GM23338 (cell line): ENCODE data around the gene KLHL17. TPM values are rescaled to one million over a fixed set of nuclear protein-coding genes. Genes with fewer than 3 reads are reported as not detected.

Experiments
- ATAC-seq: fragments of 200-7000 bp; cut with Tn5 transposase; 3 replicates; pipeline ENCODE4 v1.9.1; 2020
- DNase-seq: peaks from one replicate; pipeline ENCODE4 v3.0.0-alpha.2; 2015; ENCODE audit warnings: low spot score
- H2AFZ ChIP-seq: fragments of 200-600 bp; sonication (generic); 2 replicates; pipeline ENCODE4 v1.8.0; 2016; ENCODE audit warnings: antibody characterized with exemption, mild to moderate bottlenecking, moderate library complexity
- H3F3A ChIP-seq: fragments of 200-600 bp; sonication (generic); replicated peaks from 2 replicates; pipeline ENCODE4 v1.8.0; 2017; ENCODE audit warnings: antibody characterized with exemption, mixed run types, low read depth
- H3K27ac ChIP-seq: fragments of 200-600 bp; sonication (generic); 2 replicates; pipeline ENCODE4 v1.6.1; 2016; ENCODE audit warnings: low read depth
- H3K27me3 ChIP-seq: fragments of 200-600 bp; sonication (generic); 2 replicates; pipeline ENCODE4 v1.8.0; 2016; ENCODE audit warnings: mild to moderate bottlenecking, mixed run types, moderate library complexity; ENCODE audit not compliant: insufficient read depth
- H3K36me3 ChIP-seq: fragments of 200-600 bp; sonication (generic); 2 replicates; pipeline ENCODE4 v1.8.0; 2016; ENCODE audit warnings: mild to moderate bottlenecking; ENCODE audit not compliant: insufficient read depth
- H3K4me1 ChIP-seq: fragments of 200-600 bp; sonication (generic); 2 replicates; pipeline ENCODE4 v1.8.0; 2016; ENCODE audit warnings: mild to moderate bottlenecking, moderate library complexity; ENCODE audit not compliant: insufficient read depth
- H3K4me2 ChIP-seq: fragments of 200-600 bp; sonication (generic); 2 replicates; pipeline ENCODE4 v1.7.1; 2017; ENCODE audit warnings: mixed run types
- H3K4me3 ChIP-seq: fragments of 200-600 bp; sonication (generic); 2 replicates; pipeline ENCODE4 v1.6.1; 2016; ENCODE audit warnings: mixed run types
- H3K79me2 ChIP-seq: fragments of 200-600 bp; sonication (generic); replicated peaks from 2 replicates; pipeline ENCODE4 v1.8.0; 2017; ENCODE audit warnings: mild to moderate bottlenecking; ENCODE audit not compliant: insufficient read depth
- H3K9me2 ChIP-seq: fragments of 200-600 bp; sonication (generic); 2 replicates; pipeline ENCODE4 v1.8.0; 2017; ENCODE audit not compliant: insufficient read depth
- H4K20me1 ChIP-seq: fragments of 200-600 bp; sonication (generic); replicated peaks from 2 replicates; pipeline ENCODE4 v1.8.0; 2017; ENCODE audit warnings: mild to moderate bottlenecking; ENCODE audit not compliant: insufficient read depth
- H3K27ac Mint-ChIP-seq: 2 replicates; pipeline ENCODE4 v1.8.0; 2020; ENCODE audit warnings: inconsistent platforms, mild to moderate bottlenecking, moderate library complexity, mixed read lengths
- H3K27me3 Mint-ChIP-seq: 3 replicates; pipeline ENCODE4 v1.8.0; 2022; ENCODE audit warnings: low read depth, mild to moderate bottlenecking, moderate library complexity, mixed read lengths, inconsistent platforms; ENCODE audit not compliant: insufficient read depth, poor library complexity
- H3K36me3 Mint-ChIP-seq: 3 replicates; pipeline ENCODE4 v1.8.0; 2021; ENCODE audit warnings: low read depth, mild to moderate bottlenecking, inconsistent platforms, moderate library complexity, mixed read lengths
- H3K4me1 Mint-ChIP-seq: 3 replicates; pipeline ENCODE4 v1.8.0; 2020; ENCODE audit warnings: mild to moderate bottlenecking, inconsistent platforms, mixed read lengths
- H3K4me3 Mint-ChIP-seq: 3 replicates; pipeline ENCODE4 v1.8.0; 2021; ENCODE audit warnings: moderate library complexity, mild to moderate bottlenecking, inconsistent platforms, mixed read lengths
- H3K9me3 Mint-ChIP-seq: 3 replicates; pipeline ENCODE4 v1.8.0; 2020; ENCODE audit warnings: moderate library complexity, mild to moderate bottlenecking, inconsistent platforms, mixed read lengths
- CREB1 ChIP-seq: fragments of 250-450 bp; sonication (Bioruptor Pico); IDR thresholded peaks from 2 replicates; pipeline ENCODE4 v1.5.0; 2020; ENCODE audit warnings: low read depth, mild to moderate bottlenecking, moderate library complexity
- ETS1 ChIP-seq: IDR thresholded peaks from 2 replicates; pipeline ENCODE4 v1.6.1; 2016; ENCODE audit warnings: antibody characterized with exemption
- EZH2phosphoT487 ChIP-seq: fragments of 200-600 bp; sonication (generic); IDR thresholded peaks from one replicate; pipeline ENCODE4 v1.8.1; 2018; ENCODE audit warnings: antibody characterized with exemption; ENCODE audit not compliant: unreplicated experiment
- JUNB ChIP-seq: IDR thresholded peaks from one replicate; pipeline ENCODE4 v1.6.1; 2016; ENCODE audit warnings: antibody characterized with exemption; ENCODE audit not compliant: unreplicated experiment
- STAT1 ChIP-seq: IDR thresholded peaks from one replicate; pipeline ENCODE4 v1.6.1; 2016; ENCODE audit warnings: antibody characterized with exemption; ENCODE audit not compliant: unreplicated experiment
- ZNF331 ChIP-seq: fragments of 250-450 bp; sonication (Bioruptor Pico); IDR thresholded peaks from 2 replicates; pipeline ENCODE4 v1.5.0; 2020; ENCODE audit warnings: low read depth, mild to moderate bottlenecking, moderate library complexity
- polyA plus RNA-seq: library from polyadenylated mRNA; unstranded; fragments of >200 nt; fragmentation: Nextera tagmentation; extraction: Ambion mirVana; gene quantifications from 2 replicates; pipeline ENCODE4 v1.2.1, GENCODE V29; 2016
- total RNA-seq: library from RNA; depleted of rRNA; stranded (reverse); fragments of >200 nt; shearing (Covaris generic); gene quantifications from 2 replicates; pipeline ENCODE4 v1.2.3, GENCODE V29; 2014
- TF ChIP-seq, protein P1 (sequence below): fragments of 250-450 bp; sonication (Bioruptor Pico); IDR thresholded peaks from 2 replicates; pipeline ENCODE4 v1.5.0; 2020; ENCODE audit warnings: mild to moderate bottlenecking, moderate library complexity
- TF ChIP-seq, protein P2 (sequence below), 2 experiments: fragments of 200-600 bp in 1 of 2; sonication (generic) in 1 of 2; conservative IDR thresholded peaks; 2 replicates each; pipeline versions ENCODE4 v1.5.1 to v1.6.1; 2016 to 2017; ENCODE audit warnings: antibody characterized with exemption in 2 of 2, low read depth in 2 of 2, mild to moderate bottlenecking in 2 of 2, moderate library complexity in 1 of 2

Gene KLHL17
- total and polyA plus RNA-seq, 2 experiments from 2014 or later = 16.5 to 37.1 TPM

DNA sequence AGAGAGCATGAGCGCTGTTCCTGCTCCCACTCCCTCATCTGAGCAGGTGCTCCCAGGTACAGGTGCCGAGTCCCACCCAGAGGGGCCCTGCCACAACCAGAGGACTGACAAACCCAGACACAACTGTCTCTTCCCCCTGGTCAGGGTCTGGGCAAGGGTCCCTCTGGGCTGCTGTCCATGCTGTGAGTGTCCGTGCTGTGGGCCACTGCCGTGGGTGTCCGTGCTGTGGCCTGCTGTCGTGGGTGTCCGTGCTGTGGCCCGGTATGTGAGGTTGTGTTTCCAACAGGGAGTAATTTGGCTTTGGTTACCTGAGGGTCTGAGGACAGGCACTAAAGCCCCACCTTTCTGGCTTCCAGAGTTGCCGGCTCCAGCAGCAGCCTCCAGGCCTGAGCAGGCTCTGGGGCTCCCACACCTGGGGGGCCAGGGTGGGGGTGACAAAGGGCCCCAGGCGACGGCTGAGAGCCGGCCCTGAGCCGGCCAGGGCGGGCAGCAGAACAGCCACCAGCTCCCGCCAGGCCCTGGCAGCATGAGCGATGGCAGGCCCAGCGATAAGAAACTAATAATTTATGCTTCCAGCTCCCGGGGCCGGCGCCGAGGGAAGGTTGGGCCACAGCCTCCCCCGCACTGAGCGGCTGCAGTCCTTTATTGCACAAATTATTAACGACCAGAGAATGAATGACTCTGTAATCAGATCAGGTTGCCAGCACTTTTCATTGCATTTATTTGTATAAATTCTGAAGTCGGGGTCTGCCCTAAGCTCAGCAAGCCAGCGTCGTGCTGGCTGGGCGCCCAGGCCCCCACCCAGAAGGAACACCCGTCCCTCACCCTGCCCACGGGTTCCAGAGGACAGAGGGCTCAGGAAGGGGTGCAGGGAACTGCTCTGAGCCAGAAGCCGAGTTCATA is 44.0 kb upstream of the KLHL17 start:
- Histone ChIP-seq H3K4me3 (no peak overlapping the region), H3K9me2 (no peaks in the 10 kb centered on the region), H3K36me3 (no peaks in the 10 kb centered on the region), H3K27ac (no peak overlapping the region), H3K4me2 (no peak overlapping the region), H3K27me3 (peaks cover 79% of the 10 kb centered on the region), H4K20me1 (no peaks in the 10 kb centered on the region), H3K79me2 (no peaks in the 10 kb centered on the region), H3K4me1 (peaks cover 6% of the 10 kb centered on the region; the same call in 1 of the 2 replicates), H2AFZ (no peak overlapping the region), H3F3A (no peaks in the 10 kb centered on the region)
- no peak for ATAC-seq
- TF ChIP-seq STAT1 = no peak
- TF ChIP-seq ZNF331 (CRISPR knock-in tag) = no peak
- TF ChIP-seq, protein P1, sequence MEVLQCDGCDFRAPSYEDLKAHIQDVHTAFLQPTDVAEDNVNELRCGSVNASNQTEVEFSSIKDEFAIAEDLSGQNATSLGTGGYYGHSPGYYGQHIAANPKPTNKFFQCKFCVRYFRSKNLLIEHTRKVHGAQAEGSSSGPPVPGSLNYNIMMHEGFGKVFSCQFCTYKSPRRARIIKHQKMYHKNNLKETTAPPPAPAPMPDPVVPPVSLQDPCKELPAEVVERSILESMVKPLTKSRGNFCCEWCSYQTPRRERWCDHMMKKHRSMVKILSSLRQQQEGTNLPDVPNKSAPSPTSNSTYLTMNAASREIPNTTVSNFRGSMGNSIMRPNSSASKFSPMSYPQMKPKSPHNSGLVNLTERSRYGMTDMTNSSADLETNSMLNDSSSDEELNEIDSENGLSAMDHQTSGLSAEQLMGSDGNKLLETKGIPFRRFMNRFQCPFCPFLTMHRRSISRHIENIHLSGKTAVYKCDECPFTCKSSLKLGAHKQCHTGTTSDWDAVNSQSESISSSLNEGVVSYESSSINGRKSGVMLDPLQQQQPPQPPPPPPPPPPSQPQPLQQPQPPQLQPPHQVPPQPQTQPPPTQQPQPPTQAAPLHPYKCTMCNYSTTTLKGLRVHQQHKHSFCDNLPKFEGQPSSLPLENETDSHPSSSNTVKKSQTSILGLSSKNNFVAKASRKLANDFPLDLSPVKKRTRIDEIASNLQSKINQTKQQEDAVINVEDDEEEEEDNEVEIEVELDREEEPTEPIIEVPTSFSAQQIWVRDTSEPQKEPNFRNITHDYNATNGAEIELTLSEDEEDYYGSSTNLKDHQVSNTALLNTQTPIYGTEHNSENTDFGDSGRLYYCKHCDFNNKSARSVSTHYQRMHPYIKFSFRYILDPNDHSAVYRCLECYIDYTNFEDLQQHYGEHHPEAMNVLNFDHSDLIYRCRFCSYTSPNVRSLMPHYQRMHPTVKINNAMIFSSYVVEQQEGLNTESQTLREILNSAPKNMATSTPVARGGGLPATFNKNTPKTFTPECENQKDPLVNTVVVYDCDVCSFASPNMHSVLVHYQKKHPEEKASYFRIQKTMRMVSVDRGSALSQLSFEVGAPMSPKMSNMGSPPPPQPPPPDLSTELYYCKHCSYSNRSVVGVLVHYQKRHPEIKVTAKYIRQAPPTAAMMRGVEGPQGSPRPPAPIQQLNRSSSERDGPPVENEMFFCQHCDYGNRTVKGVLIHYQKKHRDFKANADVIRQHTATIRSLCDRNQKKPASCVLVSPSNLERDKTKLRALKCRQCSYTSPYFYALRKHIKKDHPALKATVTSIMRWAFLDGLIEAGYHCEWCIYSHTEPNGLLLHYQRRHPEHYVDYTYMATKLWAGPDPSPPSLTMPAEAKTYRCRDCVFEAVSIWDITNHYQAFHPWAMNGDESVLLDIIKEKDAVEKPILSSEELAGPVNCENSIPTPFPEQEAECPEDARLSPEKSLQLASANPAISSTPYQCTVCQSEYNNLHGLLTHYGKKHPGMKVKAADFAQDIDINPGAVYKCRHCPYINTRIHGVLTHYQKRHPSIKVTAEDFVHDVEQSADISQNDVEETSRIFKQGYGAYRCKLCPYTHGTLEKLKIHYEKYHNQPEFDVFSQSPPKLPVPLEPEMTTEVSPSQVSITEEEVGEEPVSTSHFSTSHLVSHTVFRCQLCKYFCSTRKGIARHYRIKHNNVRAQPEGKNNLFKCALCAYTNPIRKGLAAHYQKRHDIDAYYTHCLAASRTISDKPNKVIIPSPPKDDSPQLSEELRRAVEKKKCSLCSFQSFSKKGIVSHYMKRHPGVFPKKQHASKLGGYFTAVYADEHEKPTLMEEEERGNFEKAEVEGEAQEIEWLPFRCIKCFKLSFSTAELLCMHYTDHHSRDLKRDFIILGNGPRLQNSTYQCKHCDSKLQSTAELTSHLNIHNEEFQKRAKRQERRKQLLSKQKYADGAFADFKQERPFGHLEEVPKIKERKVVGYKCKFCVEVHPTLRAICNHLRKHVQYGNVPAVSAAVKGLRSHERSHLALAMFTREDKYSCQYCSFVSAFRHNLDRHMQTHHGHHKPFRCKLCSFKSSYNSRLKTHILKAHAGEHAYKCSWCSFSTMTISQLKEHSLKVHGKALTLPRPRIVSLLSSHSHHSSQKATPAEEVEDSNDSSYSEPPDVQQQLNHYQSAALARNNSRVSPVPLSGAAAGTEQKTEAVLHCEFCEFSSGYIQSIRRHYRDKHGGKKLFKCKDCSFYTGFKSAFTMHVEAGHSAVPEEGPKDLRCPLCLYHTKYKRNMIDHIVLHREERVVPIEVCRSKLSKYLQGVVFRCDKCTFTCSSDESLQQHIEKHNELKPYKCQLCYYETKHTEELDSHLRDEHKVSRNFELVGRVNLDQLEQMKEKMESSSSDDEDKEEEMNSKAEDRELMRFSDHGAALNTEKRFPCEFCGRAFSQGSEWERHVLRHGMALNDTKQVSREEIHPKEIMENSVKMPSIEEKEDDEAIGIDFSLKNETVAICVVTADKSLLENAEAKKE (CRISPR knock-in tag) = no peak
- no peak for TF ChIP-seq EZH2phosphoT487
- TF ChIP-seq, protein P2, sequence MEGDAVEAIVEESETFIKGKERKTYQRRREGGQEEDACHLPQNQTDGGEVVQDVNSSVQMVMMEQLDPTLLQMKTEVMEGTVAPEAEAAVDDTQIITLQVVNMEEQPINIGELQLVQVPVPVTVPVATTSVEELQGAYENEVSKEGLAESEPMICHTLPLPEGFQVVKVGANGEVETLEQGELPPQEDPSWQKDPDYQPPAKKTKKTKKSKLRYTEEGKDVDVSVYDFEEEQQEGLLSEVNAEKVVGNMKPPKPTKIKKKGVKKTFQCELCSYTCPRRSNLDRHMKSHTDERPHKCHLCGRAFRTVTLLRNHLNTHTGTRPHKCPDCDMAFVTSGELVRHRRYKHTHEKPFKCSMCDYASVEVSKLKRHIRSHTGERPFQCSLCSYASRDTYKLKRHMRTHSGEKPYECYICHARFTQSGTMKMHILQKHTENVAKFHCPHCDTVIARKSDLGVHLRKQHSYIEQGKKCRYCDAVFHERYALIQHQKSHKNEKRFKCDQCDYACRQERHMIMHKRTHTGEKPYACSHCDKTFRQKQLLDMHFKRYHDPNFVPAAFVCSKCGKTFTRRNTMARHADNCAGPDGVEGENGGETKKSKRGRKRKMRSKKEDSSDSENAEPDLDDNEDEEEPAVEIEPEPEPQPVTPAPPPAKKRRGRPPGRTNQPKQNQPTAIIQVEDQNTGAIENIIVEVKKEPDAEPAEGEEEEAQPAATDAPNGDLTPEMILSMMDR (conservative IDR thresholded peaks at IDR 0.05; ENCODE audit: low read depth in 2 of 2) = no peak
- TF ChIP-seq JUNB = no peak
- TF ChIP-seq ETS1 = no peak
- no peak for TF ChIP-seq CREB1 (CRISPR knock-in tag)
- no peaks in the 10 kb centered on the region for H3K36me3 Mint-ChIP-seq
- no peak overlapping the region for H3K4me3 Mint-ChIP-seq
- H3K27ac Mint-ChIP-seq = no peak overlapping the region
- H3K4me1 Mint-ChIP-seq = peaks cover 17% of the 10 kb centered on the region; the same call in 2 of the 3 replicates
- peaks cover 4% of the 10 kb centered on the region; the same call in 1 of the 3 replicates for H3K9me3 Mint-ChIP-seq
- DNase-seq = no peak
- peaks cover 60% of the 10 kb centered on the region for H3K27me3 Mint-ChIP-seq
